ENCODE measurements around the gene NSD1. TPM values are rescaled to one million over a fixed set of nuclear protein-coding genes. Genes with fewer than 3 reads are reported as not detected.

The NSD1 gene
- total RNA-seq, 1 experiment from 2014 or later: 58.8 TPM

DNA sequence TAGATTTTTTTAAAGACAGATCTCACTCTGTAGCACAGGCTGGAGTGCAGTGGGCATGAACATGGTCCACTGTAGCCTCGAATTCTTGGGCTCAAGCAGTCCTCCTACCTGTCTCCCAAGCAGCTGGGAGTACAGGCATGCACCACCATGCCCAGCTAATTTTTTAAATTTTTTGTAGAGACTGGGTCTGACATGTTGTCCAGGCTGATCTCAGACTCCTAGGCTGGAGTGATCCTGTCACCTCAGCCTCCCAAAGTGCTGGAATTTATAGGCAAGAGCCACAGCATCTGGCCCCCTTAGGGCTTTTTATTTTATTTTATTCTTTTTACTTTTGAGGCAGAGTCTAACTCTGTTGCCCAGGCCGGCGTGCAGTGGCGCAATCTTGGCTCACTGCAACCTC, 56.4 kb downstream of the NSD1 start:
- H3K9ac ChIP-seq (ENCODE audit: low read length): no peak overlapping the region
- no peaks in the 10 kb centered on the region for H3K9me3 ChIP-seq (ENCODE audit: control insufficient read depth in 1 of 2, insufficient read depth in 1 of 2, low read depth in 1 of 2, low read length in 2 of 2)
- H3K4me2 ChIP-seq (ENCODE audit: low read length): no peak overlapping the region
- no peak for DNase-seq (ENCODE audit: low read depth, low spot score)
- no peaks in the 10 kb centered on the region for H3K9me2 ChIP-seq (ENCODE audit: insufficient read depth)
- H3K79me2 ChIP-seq (ENCODE audit: insufficient read depth, low read length): peaks cover 55% of the 10 kb centered on the region
- no peak overlapping the region for H3K4me3 ChIP-seq (replicated peaks in 1 of 2; ENCODE audit: low read depth in 1 of 2, low read length in 2 of 2)
- POLR2A ChIA-PET: no interaction called here
- H3K27ac ChIP-seq (ENCODE audit: low read depth, low read length): no peak overlapping the region
- ATAC-seq: no peak
- no peaks in the 10 kb centered on the region for H4K20me1 ChIP-seq (ENCODE audit: insufficient read depth)
- RAD21 ChIA-PET (ENCODE audit: low non-redundant PET in 1 of 2, low total read pairs in 2 of 2, uncharacterized antibody in 2 of 2, unreplicated experiment in 2 of 2): no interaction called here
- CTCF ChIA-PET: no interaction called here
- TF ChIP-seq ZFX (IDR thresholded peaks at IDR 0.05) (no peak), EZH2 (IDR thresholded peaks at IDR 0.05) (no peak), TCF7L2 (IDR thresholded peaks at IDR 0.05; ENCODE audit: borderline replicate concordance, extremely low read depth, insufficient read depth, insufficient read length) (no peak), YY1 (IDR thresholded peaks at IDR 0.05; ENCODE audit: extremely low read depth, insufficient replicate concordance, low read depth, low read length) (no peak), EGR1 (IDR thresholded peaks at IDR 0.05; ENCODE audit: low read depth) (no peak), SP1 (IDR thresholded peaks at IDR 0.05; ENCODE audit: low read depth) (no peak), CEBPB (IDR thresholded peaks at IDR 0.05; ENCODE audit: low read depth) (no peak), CBX3 (IDR thresholded peaks at IDR 0.05; ENCODE audit: low read depth) (no peak), SRF (IDR thresholded peaks at IDR 0.05; ENCODE audit: low read depth) (no peak), RAD21 (IDR thresholded peaks at IDR 0.05; ENCODE audit: low read depth) (no peak), ELF1 (IDR thresholded peaks at IDR 0.05; ENCODE audit: borderline replicate concordance, low read depth) (no peak), ZNF274 (IDR thresholded peaks at IDR 0.05; ENCODE audit: low read depth, low read length) (no peak), JUND (IDR thresholded peaks at IDR 0.05) (no peak)
- TF ChIP-seq, protein P1, sequence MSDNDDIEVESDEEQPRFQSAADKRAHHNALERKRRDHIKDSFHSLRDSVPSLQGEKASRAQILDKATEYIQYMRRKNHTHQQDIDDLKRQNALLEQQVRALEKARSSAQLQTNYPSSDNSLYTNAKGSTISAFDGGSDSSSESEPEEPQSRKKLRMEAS (IDR thresholded peaks at IDR 0.05): no peak
- TF ChIP-seq, protein P2, sequence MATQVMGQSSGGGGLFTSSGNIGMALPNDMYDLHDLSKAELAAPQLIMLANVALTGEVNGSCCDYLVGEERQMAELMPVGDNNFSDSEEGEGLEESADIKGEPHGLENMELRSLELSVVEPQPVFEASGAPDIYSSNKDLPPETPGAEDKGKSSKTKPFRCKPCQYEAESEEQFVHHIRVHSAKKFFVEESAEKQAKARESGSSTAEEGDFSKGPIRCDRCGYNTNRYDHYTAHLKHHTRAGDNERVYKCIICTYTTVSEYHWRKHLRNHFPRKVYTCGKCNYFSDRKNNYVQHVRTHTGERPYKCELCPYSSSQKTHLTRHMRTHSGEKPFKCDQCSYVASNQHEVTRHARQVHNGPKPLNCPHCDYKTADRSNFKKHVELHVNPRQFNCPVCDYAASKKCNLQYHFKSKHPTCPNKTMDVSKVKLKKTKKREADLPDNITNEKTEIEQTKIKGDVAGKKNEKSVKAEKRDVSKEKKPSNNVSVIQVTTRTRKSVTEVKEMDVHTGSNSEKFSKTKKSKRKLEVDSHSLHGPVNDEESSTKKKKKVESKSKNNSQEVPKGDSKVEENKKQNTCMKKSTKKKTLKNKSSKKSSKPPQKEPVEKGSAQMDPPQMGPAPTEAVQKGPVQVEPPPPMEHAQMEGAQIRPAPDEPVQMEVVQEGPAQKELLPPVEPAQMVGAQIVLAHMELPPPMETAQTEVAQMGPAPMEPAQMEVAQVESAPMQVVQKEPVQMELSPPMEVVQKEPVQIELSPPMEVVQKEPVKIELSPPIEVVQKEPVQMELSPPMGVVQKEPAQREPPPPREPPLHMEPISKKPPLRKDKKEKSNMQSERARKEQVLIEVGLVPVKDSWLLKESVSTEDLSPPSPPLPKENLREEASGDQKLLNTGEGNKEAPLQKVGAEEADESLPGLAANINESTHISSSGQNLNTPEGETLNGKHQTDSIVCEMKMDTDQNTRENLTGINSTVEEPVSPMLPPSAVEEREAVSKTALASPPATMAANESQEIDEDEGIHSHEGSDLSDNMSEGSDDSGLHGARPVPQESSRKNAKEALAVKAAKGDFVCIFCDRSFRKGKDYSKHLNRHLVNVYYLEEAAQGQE (IDR thresholded peaks at IDR 0.05; ENCODE audit: low read depth): no peak
- TF ChIP-seq, protein P3, sequence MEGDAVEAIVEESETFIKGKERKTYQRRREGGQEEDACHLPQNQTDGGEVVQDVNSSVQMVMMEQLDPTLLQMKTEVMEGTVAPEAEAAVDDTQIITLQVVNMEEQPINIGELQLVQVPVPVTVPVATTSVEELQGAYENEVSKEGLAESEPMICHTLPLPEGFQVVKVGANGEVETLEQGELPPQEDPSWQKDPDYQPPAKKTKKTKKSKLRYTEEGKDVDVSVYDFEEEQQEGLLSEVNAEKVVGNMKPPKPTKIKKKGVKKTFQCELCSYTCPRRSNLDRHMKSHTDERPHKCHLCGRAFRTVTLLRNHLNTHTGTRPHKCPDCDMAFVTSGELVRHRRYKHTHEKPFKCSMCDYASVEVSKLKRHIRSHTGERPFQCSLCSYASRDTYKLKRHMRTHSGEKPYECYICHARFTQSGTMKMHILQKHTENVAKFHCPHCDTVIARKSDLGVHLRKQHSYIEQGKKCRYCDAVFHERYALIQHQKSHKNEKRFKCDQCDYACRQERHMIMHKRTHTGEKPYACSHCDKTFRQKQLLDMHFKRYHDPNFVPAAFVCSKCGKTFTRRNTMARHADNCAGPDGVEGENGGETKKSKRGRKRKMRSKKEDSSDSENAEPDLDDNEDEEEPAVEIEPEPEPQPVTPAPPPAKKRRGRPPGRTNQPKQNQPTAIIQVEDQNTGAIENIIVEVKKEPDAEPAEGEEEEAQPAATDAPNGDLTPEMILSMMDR (IDR thresholded peaks at IDR 0.05 in 2 of 3, conservative IDR thresholded peaks at IDR 0.05 in 1 of 3; ENCODE audit: borderline replicate concordance in 1 of 3, insufficient read depth in 1 of 3, low read depth in 2 of 3, low read length in 2 of 3): no peak
- H3K27me3 ChIP-seq (ENCODE audit: insufficient read depth, low read length): no peaks in the 10 kb centered on the region
- H3K4me1 ChIP-seq (ENCODE audit: control insufficient read depth in 1 of 2, insufficient read depth in 2 of 2, low read length in 2 of 2): peaks cover 17 to 18% of the 10 kb centered on the region in 2 experiments
- BruUV-seq (replicated peaks): no TSS peak
- H2AFZ ChIP-seq (ENCODE audit: low read depth, low read length, poor library complexity, severe bottlenecking): no peak overlapping the region
- no peaks in the 10 kb centered on the region for H3K36me3 ChIP-seq (ENCODE audit: control insufficient read depth in 1 of 2, insufficient read depth in 2 of 2, low read length in 2 of 2)
- intact Hi-C loops (cut with micrococcal nuclease): no loop called here

Data from HCT116 (cell line).